Colonic mucosa (tissue), 4 donors: ENCODE measurements around the gene RPUSD4. TPM values are rescaled to one million over a fixed set of nuclear protein-coding genes. Genes with fewer than 3 reads are reported as not detected.

Experiments
- DNase-seq: peaks from one replicate; pipeline ENCODE4 v3.0.0-alpha.2; 2020
- H3K27ac ChIP-seq: fragments of 200-600 bp; one replicate; pipeline ENCODE4 v1.8.0; 2021
- H3K27me3 ChIP-seq: fragments of 200-600 bp; one replicate; pipeline ENCODE4 v1.8.0; 2021
- H3K36me3 ChIP-seq: fragments of 200-600 bp; one replicate; pipeline ENCODE4 v1.8.0; 2021
- H3K4me1 ChIP-seq: fragments of 200-600 bp; one replicate; pipeline ENCODE4 v1.8.0; 2021; ENCODE audit warnings: mild to moderate bottlenecking
- H3K4me3 ChIP-seq: fragments of 200-600 bp; one replicate; pipeline ENCODE4 v1.8.0; 2021
- H3K9ac ChIP-seq, 2 donors: one replicate each; pipeline ENCODE4 v1.7.0; 2013; ENCODE audit warnings: control low read depth in 2 of 2, low read depth in 2 of 2, low read length in 2 of 2
- H3K9me3 ChIP-seq: fragments of 200-600 bp; one replicate; pipeline ENCODE4 v1.8.0; 2021
- intact Hi-C: fragments of 100-400 bp; cut with DNase I; formaldehyde crosslinking; loops from one replicate; pipeline ENCODE4 v1.14.1; 2022
- total RNA-seq, 2 donors: library from RNA; stranded (reverse); fragmentation: NEBNext Ultra II Directional in 1 of 2; extraction: Animal tissue kit (Norgen Biotek cat#: 25700) in 1 of 2; gene quantifications; one replicate each; pipeline ENCODE4 v1.2.1, GENCODE V29; 2021
- TF ChIP-seq, protein P1 (sequence below): fragments of 200-600 bp; IDR thresholded peaks from one replicate; pipeline ENCODE4 v1.8.0; 2022; ENCODE audit warnings: antibody characterized with exemption, mild to moderate bottlenecking
- donor health status: healthy.
- donor health status: DM: no; HTN: no; CAD: no.
- donor health status: DM: no; HTN: no; CAD: no.

The RPUSD4 gene
- total RNA-seq, 2 donors from 2014 or later: 14.4 to 25.1 TPM

DNA sequence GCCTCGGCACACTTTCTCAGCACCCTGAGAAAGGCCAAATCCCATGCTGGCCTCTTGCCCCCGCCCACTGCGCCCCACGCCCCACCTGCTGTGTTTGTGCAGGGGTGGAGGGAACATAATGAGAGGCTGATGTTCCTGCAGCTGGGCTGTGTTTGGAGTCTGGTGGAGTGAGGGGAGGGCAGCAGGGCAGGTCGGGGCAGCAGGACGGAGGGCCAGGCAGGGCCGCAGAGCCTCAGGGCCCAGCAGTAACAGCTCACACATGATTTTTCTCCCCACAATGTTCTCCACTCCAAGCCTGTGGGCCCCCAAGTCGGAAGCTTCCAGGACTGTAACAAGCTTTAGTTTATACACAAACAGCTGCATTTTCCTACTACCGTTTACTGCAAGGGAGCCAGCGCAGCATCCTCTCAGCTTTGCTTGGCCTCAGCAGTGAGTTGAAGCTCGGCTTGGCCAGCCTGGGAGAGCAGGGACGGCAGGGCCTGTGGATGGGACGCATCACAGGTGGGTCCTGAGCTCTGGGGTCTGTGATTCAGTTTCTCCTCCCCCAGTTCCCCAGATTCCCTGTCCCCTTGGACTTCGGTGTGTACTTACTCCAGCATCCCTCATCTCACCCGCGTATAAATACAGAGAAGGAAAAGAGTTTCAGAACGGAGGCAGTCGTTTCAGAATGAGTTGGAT, 51.0 kb downstream of the RPUSD4 start:
- H3K4me3 ChIP-seq: no peak overlapping the region
- no peaks in the 10 kb centered on the region for H3K9me3 ChIP-seq
- no peaks in the 10 kb centered on the region for H3K36me3 ChIP-seq
- intact Hi-C loops: no loop called here
- no peak overlapping the region for H3K27ac ChIP-seq
- no peaks in the 10 kb centered on the region for H3K27me3 ChIP-seq
- no peak overlapping the region for H3K9ac ChIP-seq
- TF ChIP-seq, protein P1, sequence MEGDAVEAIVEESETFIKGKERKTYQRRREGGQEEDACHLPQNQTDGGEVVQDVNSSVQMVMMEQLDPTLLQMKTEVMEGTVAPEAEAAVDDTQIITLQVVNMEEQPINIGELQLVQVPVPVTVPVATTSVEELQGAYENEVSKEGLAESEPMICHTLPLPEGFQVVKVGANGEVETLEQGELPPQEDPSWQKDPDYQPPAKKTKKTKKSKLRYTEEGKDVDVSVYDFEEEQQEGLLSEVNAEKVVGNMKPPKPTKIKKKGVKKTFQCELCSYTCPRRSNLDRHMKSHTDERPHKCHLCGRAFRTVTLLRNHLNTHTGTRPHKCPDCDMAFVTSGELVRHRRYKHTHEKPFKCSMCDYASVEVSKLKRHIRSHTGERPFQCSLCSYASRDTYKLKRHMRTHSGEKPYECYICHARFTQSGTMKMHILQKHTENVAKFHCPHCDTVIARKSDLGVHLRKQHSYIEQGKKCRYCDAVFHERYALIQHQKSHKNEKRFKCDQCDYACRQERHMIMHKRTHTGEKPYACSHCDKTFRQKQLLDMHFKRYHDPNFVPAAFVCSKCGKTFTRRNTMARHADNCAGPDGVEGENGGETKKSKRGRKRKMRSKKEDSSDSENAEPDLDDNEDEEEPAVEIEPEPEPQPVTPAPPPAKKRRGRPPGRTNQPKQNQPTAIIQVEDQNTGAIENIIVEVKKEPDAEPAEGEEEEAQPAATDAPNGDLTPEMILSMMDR: no peak
- H3K4me1 ChIP-seq: no peaks in the 10 kb centered on the region
- no peak for DNase-seq

DNA sequence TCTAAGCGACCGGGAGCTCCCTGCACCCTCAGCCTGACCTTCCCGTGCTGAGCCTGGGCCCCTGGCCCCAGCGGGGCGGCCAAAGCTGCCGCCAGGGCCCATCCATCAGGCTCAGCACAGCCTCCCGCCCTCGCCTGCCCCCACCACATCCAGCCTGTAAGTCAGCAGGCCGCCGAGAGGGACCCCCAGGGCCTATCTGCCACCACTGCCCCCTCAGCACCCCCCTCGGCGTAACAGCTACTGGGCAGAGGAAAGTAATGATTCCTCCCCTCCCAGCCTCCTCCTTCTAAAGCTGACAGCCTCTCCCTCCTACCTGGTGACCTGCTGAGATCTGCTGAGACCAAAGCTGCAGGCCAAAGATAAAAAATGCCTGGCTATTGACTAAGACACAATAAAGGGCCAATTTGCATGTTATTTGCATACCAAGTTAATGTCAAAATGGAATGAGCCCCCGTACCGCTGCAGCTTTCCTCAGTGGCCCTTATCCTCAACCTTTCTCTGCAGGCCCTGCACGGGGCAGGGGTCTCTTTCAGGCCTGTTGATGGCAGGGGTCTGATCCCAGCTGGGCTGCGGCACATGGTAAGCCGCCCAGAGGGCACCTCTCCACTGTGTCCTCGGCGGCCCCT, 51.6 kb downstream of the RPUSD4 start:
- Histone ChIP-seq H3K4me1 (no peaks in the 10 kb centered on the region), H3K27me3 (no peaks in the 10 kb centered on the region), H3K9me3 (no peaks in the 10 kb centered on the region), H3K27ac (no peak overlapping the region), H3K4me3 (no peak overlapping the region), H3K36me3 (no peaks in the 10 kb centered on the region), H3K9ac (no peak overlapping the region)
- TF ChIP-seq, protein P1: no peak
- intact Hi-C loops: no loop called here
- DNase-seq: no peak

DNA sequence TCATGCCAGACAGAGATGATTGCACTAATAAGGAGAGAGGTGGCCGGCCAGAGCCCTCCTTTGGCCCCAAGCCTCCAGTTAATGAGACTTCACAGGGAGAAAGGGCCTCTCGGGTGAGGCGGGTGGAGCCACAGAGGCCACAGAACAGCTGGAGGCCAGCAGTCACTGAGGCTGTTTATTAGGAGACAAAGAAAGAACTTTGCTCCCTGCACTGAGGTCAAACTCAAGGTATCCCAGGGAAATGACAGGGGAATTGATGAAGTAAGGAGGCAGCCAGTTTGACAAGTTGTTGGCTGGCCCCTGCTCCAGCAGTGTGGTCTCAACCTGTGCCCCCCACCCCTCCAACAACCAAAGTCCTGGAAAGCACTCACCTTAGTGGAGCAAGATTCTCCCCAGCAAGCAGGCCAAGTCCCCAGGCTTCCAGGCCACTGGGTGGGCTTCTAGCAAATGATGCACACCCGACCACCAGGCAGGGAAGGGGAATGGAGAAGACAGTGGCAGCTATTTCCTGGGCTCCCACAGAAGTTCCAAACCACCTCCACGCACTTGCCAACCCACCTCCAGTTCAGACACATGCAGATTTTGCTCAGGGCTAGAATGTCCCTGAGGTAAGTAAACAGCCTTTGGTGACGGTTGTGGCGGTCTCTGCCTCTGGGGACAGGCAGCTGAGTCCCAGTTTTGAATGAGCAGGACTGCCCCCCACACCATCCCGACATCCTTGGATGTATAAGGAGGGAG, 53.2 kb downstream of the RPUSD4 start:
- Histone ChIP-seq H3K27me3 (no peaks in the 10 kb centered on the region), H3K4me3 (no peak overlapping the region), H3K9me3 (no peaks in the 10 kb centered on the region), H3K9ac (no peak overlapping the region), H3K27ac (no peak overlapping the region), H3K4me1 (no peaks in the 10 kb centered on the region), H3K36me3 (no peaks in the 10 kb centered on the region)
- no peak for DNase-seq
- TF ChIP-seq, protein P1: no peak
- intact Hi-C loops: no loop called here

DNA sequence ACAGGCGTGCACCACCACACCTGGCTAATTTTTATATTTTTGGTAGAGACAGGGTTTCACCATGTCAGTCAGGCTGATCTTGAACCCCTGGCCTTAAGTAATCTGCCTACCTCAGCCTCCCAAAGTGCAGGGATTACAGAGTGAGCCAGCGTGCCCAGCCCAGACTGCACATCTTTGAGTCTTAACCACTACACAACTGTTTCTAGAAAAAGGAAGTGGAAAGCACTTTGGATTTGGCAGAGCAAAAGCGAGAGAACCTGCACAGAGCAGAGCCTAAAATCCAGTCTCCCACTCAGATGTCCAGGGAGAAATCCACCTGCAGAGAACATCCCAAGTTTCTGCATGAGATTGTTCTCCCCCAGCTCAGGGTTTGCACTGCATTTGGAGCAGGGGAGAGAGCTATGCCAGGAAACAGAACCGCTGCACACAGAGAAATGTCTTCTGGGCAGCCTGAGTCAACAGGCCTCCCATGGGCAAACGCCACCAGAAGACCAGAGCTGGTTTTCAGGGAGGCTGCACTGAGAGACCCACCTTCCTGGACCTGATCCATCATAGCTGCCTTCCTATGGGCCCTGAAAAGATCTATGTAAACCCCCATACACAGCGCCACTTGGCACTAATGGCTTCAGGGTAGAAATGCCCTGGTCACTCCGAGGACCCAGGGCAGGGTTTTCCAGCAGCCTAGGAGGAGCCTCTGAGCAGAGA, 54.0 kb downstream of the RPUSD4 start:
- DNase-seq: no peak
- Histone ChIP-seq H3K27me3 (no peaks in the 10 kb centered on the region), H3K9me3 (no peaks in the 10 kb centered on the region), H3K4me1 (no peaks in the 10 kb centered on the region), H3K36me3 (no peaks in the 10 kb centered on the region), H3K4me3 (no peak overlapping the region), H3K9ac (no peak overlapping the region), H3K27ac (no peak overlapping the region)
- intact Hi-C loops: no loop called here
- TF ChIP-seq, protein P1: no peak

DNA sequence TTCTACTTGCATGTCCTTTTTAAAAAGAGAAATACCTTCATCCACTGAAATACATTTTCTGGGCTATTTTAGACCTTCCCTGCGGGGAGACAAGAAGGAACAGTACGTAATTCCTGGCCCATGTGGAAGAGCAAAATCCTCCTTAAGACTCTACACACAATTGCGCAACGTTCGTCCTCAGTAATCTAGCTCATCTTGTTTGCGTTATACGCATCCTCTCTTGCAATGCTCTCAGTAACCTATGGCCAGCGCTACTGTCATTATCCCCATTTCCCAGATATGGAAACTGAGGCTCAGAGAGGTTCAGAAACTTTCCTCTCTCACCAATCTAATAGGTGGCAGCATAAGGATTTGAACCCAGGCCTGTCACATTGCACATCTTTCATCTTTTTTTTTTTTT, 54.6 kb downstream of the RPUSD4 start:
- no peak for DNase-seq
- H3K9ac ChIP-seq: no peak overlapping the region
- H3K4me1 ChIP-seq: no peaks in the 10 kb centered on the region
- no peak overlapping the region for H3K27ac ChIP-seq
- H3K27me3 ChIP-seq: no peaks in the 10 kb centered on the region
- H3K36me3 ChIP-seq: no peaks in the 10 kb centered on the region
- TF ChIP-seq, protein P1: no peak
- no peaks in the 10 kb centered on the region for H3K9me3 ChIP-seq
- no peak overlapping the region for H3K4me3 ChIP-seq
- intact Hi-C loops: no loop called here
